Trophoblast cell (in vitro differentiated cells and primary cell): ENCODE data around the gene TRPV4.

ENCODE experiments used
- DNase-seq, 2 donors: peaks; one replicate each; pipeline ENCODE4 v3.0.0-alpha.2; 2016
- H2AFZ ChIP-seq: 2 replicates; pipeline ENCODE4 v1.6.1; 2013; ENCODE audit warnings: low read length, moderate library complexity, mild to moderate bottlenecking; ENCODE audit not compliant: insufficient read depth, poor library complexity
- H2AK5ac ChIP-seq: 2 replicates; pipeline ENCODE4 v1.6.1; 2013; ENCODE audit warnings: mild to moderate bottlenecking, low read length
- H2BK120ac ChIP-seq: 2 replicates; pipeline ENCODE4 v1.6.1; 2013; ENCODE audit warnings: low read length, mild to moderate bottlenecking, moderate library complexity; ENCODE audit not compliant: insufficient read depth, poor library complexity
- H2BK12ac ChIP-seq: 2 replicates; pipeline ENCODE4 v1.6.1; 2013; ENCODE audit warnings: mild to moderate bottlenecking, low read length, moderate library complexity
- H2BK5ac ChIP-seq: 2 replicates; pipeline ENCODE4 v1.6.1; 2013; ENCODE audit warnings: low read length, low read depth, moderate library complexity, mild to moderate bottlenecking; ENCODE audit not compliant: poor library complexity
- H3K14ac ChIP-seq: 2 replicates; pipeline ENCODE4 v1.6.1; 2013; ENCODE audit warnings: mild to moderate bottlenecking, low read length
- H3K18ac ChIP-seq: 2 replicates; pipeline ENCODE4 v1.6.1; 2013; ENCODE audit warnings: mild to moderate bottlenecking, low read length
- H3K23ac ChIP-seq: 2 replicates; pipeline ENCODE4 v1.6.1; 2013; ENCODE audit warnings: low read length
- H3K27ac ChIP-seq: 2 replicates; pipeline ENCODE4 v1.5.1; 2013; ENCODE audit warnings: low read depth, mild to moderate bottlenecking, inconsistent platforms, low read length, moderate library complexity
- H3K27me3 ChIP-seq: 2 replicates; pipeline ENCODE4 v1.6.1; 2013; ENCODE audit warnings: inconsistent platforms, mild to moderate bottlenecking, low read length, moderate library complexity; ENCODE audit not compliant: insufficient read depth
- H3K36me3 ChIP-seq, 2 experiments: 1 replicate in 1 of 2; 2 replicates in 1 of 2; pipeline ENCODE4 v1.6.1; 2013; ENCODE audit warnings: low read length in 2 of 2, mild to moderate bottlenecking in 2 of 2, moderate library complexity in 1 of 2; ENCODE audit not compliant: insufficient read depth in 2 of 2, control insufficient read depth in 1 of 2
- H3K4ac ChIP-seq: 2 replicates; pipeline ENCODE4 v1.6.1; 2013; ENCODE audit warnings: low read depth, mild to moderate bottlenecking, low read length, moderate library complexity
- H3K4me1 ChIP-seq, 2 experiments: 1 replicate in 1 of 2; 2 replicates in 1 of 2; pipeline ENCODE4 v1.6.1; 2013; ENCODE audit warnings: low read length in 2 of 2, mild to moderate bottlenecking in 2 of 2, moderate library complexity in 1 of 2; ENCODE audit not compliant: insufficient read depth in 2 of 2, control insufficient read depth in 1 of 2
- H3K4me2 ChIP-seq: 2 replicates; pipeline ENCODE4 v1.6.1; 2013; ENCODE audit warnings: inconsistent platforms, mild to moderate bottlenecking, low read length, moderate library complexity
- H3K4me3 ChIP-seq: 2 replicates; pipeline ENCODE4 v1.5.1; 2013; ENCODE audit warnings: mild to moderate bottlenecking, low read depth, low read length, inconsistent platforms
- H3K79me1 ChIP-seq: one replicate; pipeline ENCODE4 v1.6.1; 2013; ENCODE audit warnings: low read length
- H3K79me2 ChIP-seq: 2 replicates; pipeline ENCODE4 v1.6.1; 2013; ENCODE audit warnings: low read length, mild to moderate bottlenecking; ENCODE audit not compliant: control insufficient read depth, insufficient read depth, poor library complexity
- H3K9ac ChIP-seq: 2 replicates; pipeline ENCODE4 v1.6.1; 2013; ENCODE audit warnings: mild to moderate bottlenecking, low read length
- H3K9me3 ChIP-seq: 2 replicates; pipeline ENCODE4 v1.6.1; 2013; ENCODE audit warnings: low read depth, mild to moderate bottlenecking, control low read depth, inconsistent platforms, low read length; ENCODE audit not compliant: insufficient read depth
- H4K12ac ChIP-seq: 2 replicates; pipeline ENCODE4 v1.6.1; 2013; ENCODE audit warnings: low read depth, mild to moderate bottlenecking, low read length, moderate library complexity
- H4K8ac ChIP-seq: 2 replicates; pipeline ENCODE4 v1.6.1; 2013; ENCODE audit warnings: low read depth, mild to moderate bottlenecking, low read length, moderate library complexity
- H4K91ac ChIP-seq: one replicate; pipeline ENCODE4 v1.6.1; 2013; ENCODE audit warnings: low read depth, mild to moderate bottlenecking, low read length, moderate library complexity
- WGBS: extraction: QIAGEN DNeasy Blood & Tissue Kit; methylation state at CpG from one replicate; pipeline ENCODE4 v1.1.7; 2013; ENCODE audit warnings: missing lambda C conversion rate; ENCODE audit not compliant: insufficient read length, insufficient coverage; ENCODE audit errors: extremely low coverage; 5-methylcytosine and 5-hydroxymethylcytosine counted together

Gene TRPV4

GRCh38 chr12:109776624-109777023 is 56.6 kb downstream of the TRPV4 start:
- Histone ChIP-seq H4K12ac (no peak overlapping the region), H3K4ac (no peak overlapping the region), H3K79me1 (no peaks in the 10 kb centered on the region), H3K9me3 (peaks cover 2% of the 10 kb centered on the region), H2BK12ac (no peak overlapping the region), H3K9ac (no peak overlapping the region), H4K8ac (no peak overlapping the region), H4K91ac (no peak overlapping the region), H3K4me1 (no peaks in the 10 kb centered on the region), H3K79me2 (no peaks in the 10 kb centered on the region), H3K27me3 (no peaks in the 10 kb centered on the region), H3K4me3 (no peak overlapping the region), H2AFZ (no peak overlapping the region), H3K4me2 (no peak overlapping the region), H2AK5ac (no peak overlapping the region), H2BK5ac (no peak overlapping the region), H3K23ac (no peak overlapping the region), H2BK120ac (no peak overlapping the region), H3K27ac (no peak overlapping the region), H3K14ac (no peak overlapping the region), H3K18ac (no peak overlapping the region), H3K36me3 (no peaks in the 10 kb centered on the region)
- WGBS, result no CpG with 5 or more reads among the region's 9 CpGs
- DNase-seq, result no peak

DNA sequence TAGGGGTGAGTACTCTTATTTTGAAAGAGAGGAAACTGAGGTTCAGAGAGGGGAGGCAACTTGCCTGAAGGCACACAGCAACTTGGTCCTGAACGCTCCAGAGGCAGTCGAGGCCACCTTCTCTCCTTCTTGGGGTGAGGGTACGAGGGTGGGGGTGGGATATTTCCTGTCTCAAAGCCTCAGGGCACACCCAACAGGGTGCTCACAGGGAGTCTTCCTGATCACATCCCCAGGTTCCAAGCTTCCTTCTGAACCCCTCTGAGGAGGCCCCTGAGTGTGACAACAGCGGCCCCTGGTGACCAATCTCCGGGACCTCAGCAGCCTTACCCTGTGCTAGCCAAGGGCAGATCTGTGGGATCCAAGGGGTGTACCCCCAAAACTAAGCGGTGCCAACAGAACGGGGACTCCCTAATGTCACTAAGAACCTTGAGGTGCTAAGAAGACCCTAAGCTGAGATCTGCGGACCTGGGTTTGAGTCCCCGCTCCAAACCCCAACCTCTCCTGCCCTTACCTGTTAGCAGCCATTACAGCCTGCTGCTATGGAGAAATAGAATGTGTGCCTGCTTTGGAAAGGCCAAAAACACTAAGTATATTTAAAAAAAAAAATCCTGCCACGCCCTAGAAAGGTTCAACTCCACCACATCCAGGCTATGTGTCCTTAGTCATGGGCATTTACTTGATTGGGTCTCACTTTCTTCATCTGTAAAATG is 57.9 kb downstream of the TRPV4 start:
- Histone ChIP-seq H3K79me2 (no peaks in the 10 kb centered on the region), H2AFZ (no peak overlapping the region), H3K4ac (no peak overlapping the region), H4K8ac (no peak overlapping the region), H2BK5ac (no peak overlapping the region), H4K91ac (no peak overlapping the region), H3K14ac (no peak overlapping the region), H3K9me3 (peaks cover 2% of the 10 kb centered on the region), H3K27me3 (no peaks in the 10 kb centered on the region), H3K18ac (no peak overlapping the region), H3K4me1 (no peaks in the 10 kb centered on the region), H2AK5ac (no peak overlapping the region), H3K4me3 (no peak overlapping the region), H2BK120ac (no peak overlapping the region), H3K79me1 (no peaks in the 10 kb centered on the region), H4K12ac (no peak overlapping the region), H3K4me2 (no peak overlapping the region), H3K9ac (no peak overlapping the region), H2BK12ac (no peak overlapping the region), H3K23ac (no peak overlapping the region), H3K36me3 (no peaks in the 10 kb centered on the region), H3K27ac (no peak overlapping the region)
- WGBS, result no CpG with 5 or more reads among the region's 10 CpGs
- DNase-seq, result peak; percentile 43 to 71

GRCh38 chr12:109773384-109774011 is 59.7 kb downstream of the TRPV4 start:
- no peaks in the 10 kb centered on the region for H3K36me3 ChIP-seq
- H3K27ac ChIP-seq, result no peak overlapping the region
- H3K23ac ChIP-seq, result no peak overlapping the region
- no peak overlapping the region for H3K9ac ChIP-seq
- no peak overlapping the region for H3K4me2 ChIP-seq
- H3K18ac ChIP-seq, result no peak overlapping the region
- no peak overlapping the region for H2BK5ac ChIP-seq
- H4K91ac ChIP-seq, result no peak overlapping the region
- no peaks in the 10 kb centered on the region for H3K79me2 ChIP-seq
- H3K4me1 ChIP-seq, result no peaks in the 10 kb centered on the region
- H2AK5ac ChIP-seq, result no peak overlapping the region
- no peaks in the 10 kb centered on the region for H3K79me1 ChIP-seq
- peak in 1 of 2 donors; percentile 50 for DNase-seq
- no peak overlapping the region for H4K8ac ChIP-seq
- no peak overlapping the region for H2AFZ ChIP-seq
- no peak overlapping the region for H3K4ac ChIP-seq
- H3K4me3 ChIP-seq, result peak overlapping the region; percentile 20
- no peak overlapping the region for H2BK120ac ChIP-seq
- no peaks in the 10 kb centered on the region for H3K27me3 ChIP-seq
- no CpG with 5 or more reads among the region's 21 CpGs for WGBS
- H3K14ac ChIP-seq, result no peak overlapping the region
- H3K9me3 ChIP-seq, result no peaks in the 10 kb centered on the region
- no peak overlapping the region for H4K12ac ChIP-seq
- no peak overlapping the region for H2BK12ac ChIP-seq

GRCh38 chr12:109772622-109773321 is 60.4 kb downstream of the TRPV4 start:
- Histone ChIP-seq H3K9ac (no peak overlapping the region), H3K4me2 (no peak overlapping the region), H3K4me1 (peaks cover 0 to 3% of the 10 kb centered on the region in 2 experiments), H4K91ac (no peak overlapping the region), H3K14ac (no peak overlapping the region), H4K8ac (no peak overlapping the region), H2BK12ac (no peak overlapping the region), H2BK5ac (no peak overlapping the region), H3K4me3 (no peak overlapping the region), H2AK5ac (no peak overlapping the region), H3K27ac (no peak overlapping the region), H3K36me3 (no peaks in the 10 kb centered on the region), H3K79me1 (no peaks in the 10 kb centered on the region), H3K79me2 (no peaks in the 10 kb centered on the region), H3K4ac (no peak overlapping the region), H2AFZ (no peak overlapping the region), H3K9me3 (no peaks in the 10 kb centered on the region), H3K18ac (no peak overlapping the region), H4K12ac (no peak overlapping the region), H2BK120ac (no peak overlapping the region), H3K27me3 (no peaks in the 10 kb centered on the region), H3K23ac (no peak overlapping the region)
- no CpG with 5 or more reads among the region's 12 CpGs for WGBS
- DNase-seq, result no peak
